Measurements from ENCODE around the gene CD302. TPM values are rescaled to one million over a fixed set of nuclear protein-coding genes. Genes with fewer than 3 reads are reported as not detected.

CD302 gene, protein sequence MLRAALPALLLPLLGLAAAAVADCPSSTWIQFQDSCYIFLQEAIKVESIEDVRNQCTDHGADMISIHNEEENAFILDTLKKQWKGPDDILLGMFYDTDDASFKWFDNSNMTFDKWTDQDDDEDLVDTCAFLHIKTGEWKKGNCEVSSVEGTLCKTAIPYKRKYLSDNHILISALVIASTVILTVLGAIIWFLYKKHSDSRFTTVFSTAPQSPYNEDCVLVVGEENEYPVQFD
- total RNA-seq, result under 1 TPM; 0.43 to 0.74 TPM

DNA sequence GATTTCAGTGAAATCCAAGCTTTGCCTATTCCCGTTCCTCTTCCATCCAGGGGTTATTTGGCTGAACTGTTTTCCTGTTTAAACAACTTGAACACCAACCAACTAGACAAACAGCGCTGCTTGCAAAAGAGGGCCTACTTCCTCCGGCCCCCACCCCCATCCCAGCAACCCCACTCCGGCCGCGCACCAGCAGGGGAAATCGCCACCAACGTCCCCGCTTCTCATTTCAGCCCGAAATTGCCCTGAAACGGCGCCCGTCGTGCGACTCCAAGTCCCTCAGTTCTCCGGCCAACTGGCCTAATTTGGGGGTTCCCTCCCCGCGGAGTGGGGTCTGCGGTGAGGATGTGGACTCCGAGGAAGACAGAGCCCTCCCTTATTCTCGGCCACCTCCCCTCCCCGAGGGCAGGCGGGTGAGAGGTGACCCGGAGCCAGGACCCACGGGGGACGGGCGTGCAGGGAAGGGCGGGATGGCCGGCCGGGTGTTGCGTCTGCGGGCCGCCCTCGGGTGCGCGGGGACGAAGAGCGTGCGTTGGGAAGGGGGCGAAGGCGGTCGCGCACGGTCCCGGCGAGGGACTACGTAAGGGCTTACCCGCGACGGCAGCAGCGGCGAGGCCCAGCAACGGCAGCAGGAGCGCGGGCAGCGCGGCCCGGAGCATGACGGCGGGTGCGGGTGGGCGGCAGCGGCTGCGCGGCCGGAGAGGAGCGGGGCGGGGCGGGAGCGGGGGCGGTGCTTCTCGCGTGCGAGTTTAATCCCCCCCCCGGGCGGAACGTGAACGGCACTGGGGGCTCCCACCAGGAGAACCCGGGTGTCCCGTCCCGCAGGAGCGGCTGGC lies at the start of gene CD302:
Gene CD302, minus strand, starts transcription at position 666 of the 833 bp plus-strand sequence. Its CDS starts 10 bp downstream, at position 656.
- peak; percentile 52 for DNase-seq
- peaks cover 21% of the 10 kb centered on the region for H3K27me3 Mint-ChIP-seq
- peak within 1 kb of the TSS; percentile 64 for H3K4me3 Mint-ChIP-seq
- TF ChIP-seq, protein P1, sequence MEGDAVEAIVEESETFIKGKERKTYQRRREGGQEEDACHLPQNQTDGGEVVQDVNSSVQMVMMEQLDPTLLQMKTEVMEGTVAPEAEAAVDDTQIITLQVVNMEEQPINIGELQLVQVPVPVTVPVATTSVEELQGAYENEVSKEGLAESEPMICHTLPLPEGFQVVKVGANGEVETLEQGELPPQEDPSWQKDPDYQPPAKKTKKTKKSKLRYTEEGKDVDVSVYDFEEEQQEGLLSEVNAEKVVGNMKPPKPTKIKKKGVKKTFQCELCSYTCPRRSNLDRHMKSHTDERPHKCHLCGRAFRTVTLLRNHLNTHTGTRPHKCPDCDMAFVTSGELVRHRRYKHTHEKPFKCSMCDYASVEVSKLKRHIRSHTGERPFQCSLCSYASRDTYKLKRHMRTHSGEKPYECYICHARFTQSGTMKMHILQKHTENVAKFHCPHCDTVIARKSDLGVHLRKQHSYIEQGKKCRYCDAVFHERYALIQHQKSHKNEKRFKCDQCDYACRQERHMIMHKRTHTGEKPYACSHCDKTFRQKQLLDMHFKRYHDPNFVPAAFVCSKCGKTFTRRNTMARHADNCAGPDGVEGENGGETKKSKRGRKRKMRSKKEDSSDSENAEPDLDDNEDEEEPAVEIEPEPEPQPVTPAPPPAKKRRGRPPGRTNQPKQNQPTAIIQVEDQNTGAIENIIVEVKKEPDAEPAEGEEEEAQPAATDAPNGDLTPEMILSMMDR (IDR thresholded peaks at IDR 0.05), result no peak
- H3K36me3 Mint-ChIP-seq (ENCODE audit: low read depth), result peaks cover 8% of the 10 kb centered on the region
- intact Hi-C loops (cut with micrococcal nuclease), result no loop called here
- peak within 1 kb of the TSS; percentile 30 for H3K27ac Mint-ChIP-seq
- H3K9me3 Mint-ChIP-seq, result no peaks in the 10 kb centered on the region
- peak; percentile 79 for ATAC-seq
- ChIA-PET POLR2A (no interaction called here), CTCF (interaction anchor here (1.2 kb wide), 1 partner anchor 10 kb away, joined by 7 read pairs; no protein-coding TSS in a partner anchor)
- peaks cover 9% of the 10 kb centered on the region for H3K4me1 Mint-ChIP-seq (ENCODE audit: low read depth)

DNA sequence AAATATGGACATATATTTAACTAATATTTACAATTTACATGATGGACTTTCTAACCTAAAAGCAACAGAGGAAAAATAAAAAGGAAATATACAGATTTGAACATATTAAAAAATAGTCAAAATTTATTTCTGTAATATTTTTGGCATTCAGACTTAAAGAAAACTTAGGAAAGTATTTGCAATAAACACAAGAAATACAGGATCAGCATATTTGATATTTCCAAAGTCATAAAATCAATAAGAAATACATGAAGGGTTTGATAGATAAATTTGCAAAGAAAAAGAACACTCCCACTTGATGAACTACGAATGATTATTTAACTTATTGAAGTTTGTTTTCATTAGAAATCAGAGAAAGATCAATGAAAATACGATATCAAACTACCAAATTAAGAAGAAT lies 48.6 kb upstream of the CD302 start:
- Mint-ChIP-seq H3K27me3 (no peaks in the 10 kb centered on the region), H3K9me3 (no peaks in the 10 kb centered on the region), H3K27ac (no peak overlapping the region), H3K4me3 (no peak overlapping the region), H3K36me3 (ENCODE audit: low read depth) (peaks cover 25% of the 10 kb centered on the region), H3K4me1 (ENCODE audit: low read depth) (no peaks in the 10 kb centered on the region)
- DNase-seq (no peak), ATAC-seq (no peak)
- TF ChIP-seq, protein P1 (IDR thresholded peaks at IDR 0.05), result no peak
- CTCF ChIA-PET, result no interaction called here
- intact Hi-C loops (cut with micrococcal nuclease), result no loop called here
- POLR2A ChIA-PET, result no interaction called here

DNA sequence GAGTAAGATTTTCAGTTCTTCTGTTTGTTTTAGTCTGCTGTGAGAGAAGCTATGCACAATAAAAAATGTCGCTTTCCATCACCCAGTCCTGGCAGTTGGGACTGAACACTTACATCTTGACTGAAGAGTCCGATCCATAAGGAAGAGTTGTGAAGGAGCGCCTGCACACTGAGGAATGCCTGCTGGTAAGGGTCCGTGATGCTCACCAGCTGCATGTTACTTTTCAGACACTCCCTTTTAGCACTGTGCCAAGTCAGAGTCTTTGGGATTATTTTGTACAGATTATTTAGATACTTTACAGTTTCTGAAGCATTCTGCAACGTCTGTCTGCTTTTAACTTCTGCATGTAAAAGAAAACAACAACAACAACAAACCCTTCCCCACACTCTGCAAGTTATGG lies 42.6 kb upstream of the CD302 start:
- CTCF ChIA-PET, result no interaction called here
- Mint-ChIP-seq H3K36me3 (ENCODE audit: low read depth) (peaks cover 29% of the 10 kb centered on the region), H3K9me3 (no peaks in the 10 kb centered on the region), H3K4me3 (no peak overlapping the region), H3K4me1 (ENCODE audit: low read depth) (no peaks in the 10 kb centered on the region), H3K27ac (no peak overlapping the region), H3K27me3 (no peaks in the 10 kb centered on the region)
- intact Hi-C loops (cut with micrococcal nuclease), result no loop called here
- POLR2A ChIA-PET, result no interaction called here
- TF ChIP-seq, protein P1 (IDR thresholded peaks at IDR 0.05), result no peak
- ATAC-seq, result no peak
- DNase-seq, result no peak

DNA sequence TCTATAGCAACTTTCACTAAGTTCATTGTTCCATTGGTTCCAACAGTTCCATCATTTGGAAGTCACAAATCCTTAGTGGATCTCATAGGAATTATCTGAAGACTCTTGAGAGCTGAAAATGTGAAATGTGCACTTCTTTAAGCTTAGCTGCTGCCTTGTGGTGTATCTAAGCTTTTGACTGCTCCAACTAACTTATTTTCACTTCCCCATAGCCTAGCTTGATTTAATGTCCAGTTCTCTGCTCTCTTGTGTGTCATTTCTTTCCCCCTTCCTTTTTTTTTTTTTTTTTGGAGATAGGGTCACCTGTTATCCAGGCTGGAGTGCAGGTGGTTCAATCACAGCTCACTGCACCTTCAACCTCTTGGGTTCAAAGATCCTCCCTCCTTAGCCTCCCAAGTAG lies 34.9 kb upstream of the CD302 start:
- CTCF ChIA-PET, result no interaction called here
- TF ChIP-seq, protein P1 (IDR thresholded peaks at IDR 0.05), result no peak
- POLR2A ChIA-PET, result no interaction called here

DNA sequence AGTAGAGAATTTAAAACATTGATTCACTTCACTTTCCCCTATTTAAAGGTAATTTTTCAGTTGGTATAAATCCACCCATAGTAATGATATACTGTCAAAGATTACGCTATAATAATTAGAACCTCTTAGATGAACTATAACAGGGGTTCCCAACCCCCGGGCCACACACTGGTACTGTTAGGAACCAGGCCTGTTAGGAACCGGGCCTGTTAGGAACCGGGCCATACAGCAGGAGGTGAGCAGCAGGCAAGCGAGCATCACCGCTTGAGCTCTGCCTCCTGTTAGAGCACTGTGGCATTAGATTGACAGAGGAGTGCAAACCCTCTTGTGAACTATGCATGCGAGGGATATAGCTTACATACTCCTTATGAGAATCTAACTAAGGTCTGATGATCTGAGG lies 34.0 kb upstream of the CD302 start:
- DNase-seq (no peak), ATAC-seq (no peak)
- ChIA-PET CTCF (no interaction called here), POLR2A (no interaction called here)
- Mint-ChIP-seq H3K9me3 (peaks cover 2% of the 10 kb centered on the region), H3K36me3 (ENCODE audit: low read depth) (peaks cover 54% of the 10 kb centered on the region), H3K4me1 (ENCODE audit: low read depth) (no peaks in the 10 kb centered on the region), H3K27me3 (no peaks in the 10 kb centered on the region), H3K27ac (no peak overlapping the region), H3K4me3 (no peak overlapping the region)
- intact Hi-C loops (cut with micrococcal nuclease), result no loop called here
- TF ChIP-seq, protein P1 (IDR thresholded peaks at IDR 0.05), result no peak

More for the DNA sequence above, 34.9 kb upstream of the CD302 start:
- intact Hi-C loops (cut with micrococcal nuclease), result no loop called here
- no peak for DNase-seq
- Mint-ChIP-seq H3K27ac (no peak overlapping the region), H3K9me3 (peaks cover 2% of the 10 kb centered on the region), H3K27me3 (no peaks in the 10 kb centered on the region), H3K4me1 (ENCODE audit: low read depth) (no peaks in the 10 kb centered on the region), H3K4me3 (no peak overlapping the region), H3K36me3 (ENCODE audit: low read depth) (peaks cover 48% of the 10 kb centered on the region)
- no peak for ATAC-seq
